ENCODE data around the gene C1orf74. TPM values are rescaled to one million over a fixed set of nuclear protein-coding genes. Genes with fewer than 3 reads are reported as not detected.

C1orf74 gene
- total RNA-seq, 1 donor from 2014 or later = 2.8 TPM

DNA sequence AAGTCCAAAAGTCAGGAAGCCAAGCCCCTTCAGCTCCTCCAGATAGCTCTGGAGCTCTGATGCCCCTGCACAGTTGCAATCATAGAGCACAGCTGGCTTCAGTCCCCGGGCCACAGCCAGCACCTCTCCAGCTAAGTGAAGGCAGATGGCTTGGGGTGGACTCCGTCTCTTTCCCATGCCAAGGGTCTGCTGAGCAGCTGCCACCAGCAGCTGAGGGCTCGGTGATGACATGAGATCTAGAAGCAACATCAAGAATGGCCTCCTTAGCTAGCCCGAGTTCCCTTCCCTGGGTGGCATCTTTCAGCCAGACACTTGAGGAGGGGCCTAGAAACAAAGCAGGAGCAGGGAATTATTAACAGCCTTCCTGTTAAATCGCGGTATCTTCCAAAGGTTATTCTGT is 973 bp downstream of the C1orf74 start:
- TF ChIP-seq, protein P1, sequence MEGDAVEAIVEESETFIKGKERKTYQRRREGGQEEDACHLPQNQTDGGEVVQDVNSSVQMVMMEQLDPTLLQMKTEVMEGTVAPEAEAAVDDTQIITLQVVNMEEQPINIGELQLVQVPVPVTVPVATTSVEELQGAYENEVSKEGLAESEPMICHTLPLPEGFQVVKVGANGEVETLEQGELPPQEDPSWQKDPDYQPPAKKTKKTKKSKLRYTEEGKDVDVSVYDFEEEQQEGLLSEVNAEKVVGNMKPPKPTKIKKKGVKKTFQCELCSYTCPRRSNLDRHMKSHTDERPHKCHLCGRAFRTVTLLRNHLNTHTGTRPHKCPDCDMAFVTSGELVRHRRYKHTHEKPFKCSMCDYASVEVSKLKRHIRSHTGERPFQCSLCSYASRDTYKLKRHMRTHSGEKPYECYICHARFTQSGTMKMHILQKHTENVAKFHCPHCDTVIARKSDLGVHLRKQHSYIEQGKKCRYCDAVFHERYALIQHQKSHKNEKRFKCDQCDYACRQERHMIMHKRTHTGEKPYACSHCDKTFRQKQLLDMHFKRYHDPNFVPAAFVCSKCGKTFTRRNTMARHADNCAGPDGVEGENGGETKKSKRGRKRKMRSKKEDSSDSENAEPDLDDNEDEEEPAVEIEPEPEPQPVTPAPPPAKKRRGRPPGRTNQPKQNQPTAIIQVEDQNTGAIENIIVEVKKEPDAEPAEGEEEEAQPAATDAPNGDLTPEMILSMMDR (IDR thresholded peaks at IDR 0.05; ENCODE audit: unreplicated experiment) = no peak
- Mint-ChIP-seq H3K27me3 (ENCODE audit: unreplicated experiment) (peaks cover 10% of the 10 kb centered on the region), H3K4me3 (ENCODE audit: unreplicated experiment) (peak overlapping the region; percentile 91), H3K9me3 (ENCODE audit: unreplicated experiment) (no peaks in the 10 kb centered on the region), H3K36me3 (ENCODE audit: low read depth, unreplicated experiment) (peaks cover 9% of the 10 kb centered on the region), H3K27ac (ENCODE audit: unreplicated experiment) (no peak overlapping the region), H3K4me1 (ENCODE audit: unreplicated experiment) (peaks cover 15% of the 10 kb centered on the region)
- no peak for DNase-seq (ENCODE audit: low spot score)

DNA sequence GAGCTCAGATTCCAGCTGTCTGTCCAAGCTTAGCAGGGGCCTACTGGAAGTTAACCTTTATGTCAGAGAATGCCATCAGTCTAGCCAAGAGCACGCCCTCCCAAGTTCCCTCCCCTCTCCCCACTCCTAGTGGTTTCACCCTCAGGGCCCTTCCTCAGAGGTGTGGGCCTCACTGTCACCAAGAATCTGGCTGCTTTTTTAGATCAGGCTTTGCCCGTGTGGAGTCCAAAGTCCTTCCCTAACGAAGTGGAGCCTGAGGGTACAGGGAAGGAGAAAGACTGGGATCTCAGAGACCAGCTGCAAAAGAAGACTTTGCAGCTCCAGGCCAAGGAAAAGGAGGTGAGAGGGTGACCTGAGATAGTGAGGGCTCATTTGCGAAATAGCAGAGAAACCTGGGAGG is 4.1 kb downstream of the C1orf74 start:
- H3K9me3 Mint-ChIP-seq (ENCODE audit: unreplicated experiment) = no peaks in the 10 kb centered on the region
- peaks cover 15% of the 10 kb centered on the region for H3K4me1 Mint-ChIP-seq (ENCODE audit: unreplicated experiment)
- H3K27me3 Mint-ChIP-seq (ENCODE audit: unreplicated experiment) = peaks cover 8% of the 10 kb centered on the region
- no peak overlapping the region for H3K4me3 Mint-ChIP-seq (ENCODE audit: unreplicated experiment)
- H3K27ac Mint-ChIP-seq (ENCODE audit: unreplicated experiment) = no peak overlapping the region
- no peak for DNase-seq (ENCODE audit: low spot score)
- TF ChIP-seq, protein P1 (IDR thresholded peaks at IDR 0.05; ENCODE audit: unreplicated experiment) = no peak
- H3K36me3 Mint-ChIP-seq (ENCODE audit: low read depth, unreplicated experiment) = no peaks in the 10 kb centered on the region

DNA sequence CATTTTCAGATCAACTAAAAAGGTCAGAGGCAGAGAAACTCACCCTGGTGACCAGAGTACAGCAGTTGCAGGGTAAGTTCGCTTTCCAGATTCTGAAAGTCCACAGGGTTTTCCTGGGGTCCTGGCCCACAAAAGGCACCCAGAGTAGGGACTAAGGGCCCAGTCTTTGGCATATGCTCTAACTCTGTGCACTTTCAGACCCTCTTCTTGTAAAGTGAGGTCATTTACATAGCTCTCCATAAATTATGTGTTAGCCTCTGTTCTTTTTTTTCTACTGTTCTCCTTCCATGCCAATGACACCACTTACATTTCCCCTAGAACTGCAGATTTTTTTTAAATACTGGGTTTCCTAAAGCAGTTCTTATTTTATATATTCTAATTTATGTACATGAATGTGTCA is 6.3 kb downstream of the C1orf74 start:
- Mint-ChIP-seq H3K27ac (ENCODE audit: unreplicated experiment) (no peak overlapping the region), H3K4me1 (ENCODE audit: unreplicated experiment) (peaks cover 7% of the 10 kb centered on the region), H3K4me3 (ENCODE audit: unreplicated experiment) (no peak overlapping the region), H3K27me3 (ENCODE audit: unreplicated experiment) (peaks cover 2% of the 10 kb centered on the region), H3K36me3 (ENCODE audit: low read depth, unreplicated experiment) (no peaks in the 10 kb centered on the region), H3K9me3 (ENCODE audit: unreplicated experiment) (no peaks in the 10 kb centered on the region)
- TF ChIP-seq, protein P1 (IDR thresholded peaks at IDR 0.05; ENCODE audit: unreplicated experiment) = no peak
- DNase-seq (ENCODE audit: low spot score) = no peak

DNA sequence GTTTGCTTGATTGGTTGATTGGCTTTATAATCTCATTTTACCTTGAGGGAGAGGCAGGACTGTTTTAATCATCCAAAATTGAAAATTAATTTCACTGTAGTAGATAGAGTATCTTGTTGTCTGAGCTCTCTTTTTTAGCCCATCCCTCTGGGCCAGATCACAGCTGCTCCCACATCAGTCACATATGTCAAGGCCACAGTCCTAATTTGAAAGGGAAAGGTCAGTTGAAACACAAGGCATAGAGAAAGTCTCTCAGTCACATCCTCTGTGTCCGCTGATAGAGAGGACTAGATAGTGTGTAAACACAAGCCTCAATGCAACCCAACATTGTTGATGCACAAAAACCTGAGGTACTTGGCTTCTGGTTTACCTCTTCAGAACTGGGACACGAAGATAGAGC is 6.8 kb downstream of the C1orf74 start:
- Mint-ChIP-seq H3K4me3 (ENCODE audit: unreplicated experiment) (no peak overlapping the region), H3K4me1 (ENCODE audit: unreplicated experiment) (peaks cover 7% of the 10 kb centered on the region), H3K9me3 (ENCODE audit: unreplicated experiment) (no peaks in the 10 kb centered on the region), H3K27ac (ENCODE audit: unreplicated experiment) (no peak overlapping the region), H3K36me3 (ENCODE audit: low read depth, unreplicated experiment) (no peaks in the 10 kb centered on the region), H3K27me3 (ENCODE audit: unreplicated experiment) (no peaks in the 10 kb centered on the region)
- TF ChIP-seq, protein P1 (IDR thresholded peaks at IDR 0.05; ENCODE audit: unreplicated experiment) = no peak
- DNase-seq (ENCODE audit: low spot score) = no peak

DNA sequence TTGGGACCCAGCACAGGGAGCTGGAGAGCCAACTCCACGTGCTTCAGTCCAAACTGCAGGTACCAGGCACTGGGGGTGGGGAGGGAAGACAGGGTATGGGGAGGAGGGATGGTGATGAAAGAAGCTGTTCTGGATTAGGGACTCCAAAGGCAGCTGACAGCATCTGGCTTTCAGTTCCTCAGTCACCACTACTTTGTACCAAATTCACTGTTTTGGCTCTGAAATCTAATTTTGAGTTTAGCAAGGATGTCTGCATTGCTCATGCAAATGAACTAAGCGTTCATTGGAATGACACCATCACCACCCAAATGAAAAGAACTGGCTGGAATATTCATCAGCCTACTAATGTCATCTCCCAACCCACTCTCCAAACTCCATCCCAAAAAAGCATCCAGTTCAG is 8.7 kb downstream of the C1orf74 start:
- Mint-ChIP-seq H3K27me3 (ENCODE audit: unreplicated experiment) (no peaks in the 10 kb centered on the region), H3K27ac (ENCODE audit: unreplicated experiment) (no peak overlapping the region), H3K9me3 (ENCODE audit: unreplicated experiment) (no peaks in the 10 kb centered on the region), H3K4me1 (ENCODE audit: unreplicated experiment) (peaks cover 7% of the 10 kb centered on the region), H3K4me3 (ENCODE audit: unreplicated experiment) (no peak overlapping the region), H3K36me3 (ENCODE audit: low read depth, unreplicated experiment) (no peaks in the 10 kb centered on the region)
- no peak for DNase-seq (ENCODE audit: low spot score)
- TF ChIP-seq, protein P1 (IDR thresholded peaks at IDR 0.05; ENCODE audit: unreplicated experiment) = no peak
